Panc1 (cell line): ENCODE data around the gene STK39. TPM values are rescaled to one million over a fixed set of nuclear protein-coding genes. Genes with fewer than 3 reads are reported as not detected.

Experiments
- ATAC-seq: fragments of 200-7000 bp; cut with Tn5 transposase; 2 replicates; pipeline ENCODE4 v1.9.1; 2020; ENCODE audit warnings: mild to moderate bottlenecking, moderate library complexity
- BruUV-seq: library from RNA; stranded (reverse); fragments of 400-500 nt; replicated peaks from 2 replicates; lab custom pipeline; 2021; lab: Mats Ljungman, UMichigan
- CTCF ChIA-PET: fragments of 300-600 bp; sonication (Branson Sonifier 250); formaldehyde crosslinking; loops from one replicate; lab custom pipeline; 2022; ENCODE audit warnings: antibody characterized with exemption; lab: Charles Lee
- POLR2A ChIA-PET: fragments of 300-600 bp; sonication (Branson Sonifier 250); formaldehyde crosslinking; loops from one replicate; lab custom pipeline; 2022; ENCODE audit warnings: antibody characterized with exemption; lab: Charles Lee
- DNase-seq: peaks from one replicate; pipeline ENCODE4 v3.0.0-alpha.2; 2010; ENCODE audit warnings: low read depth, low spot score
- H3K27ac ChIP-seq: 2 replicates; pipeline ENCODE4 v1.5.1; 2011; ENCODE audit warnings: mild to moderate bottlenecking, low read length, inconsistent platforms
- H3K27me3 ChIP-seq: fragments of 200-500 bp; sonication (Bioruptor generic); 2 replicates; pipeline ENCODE4 v1.6.0; 2014; ENCODE audit warnings: low read length, inconsistent platforms; ENCODE audit not compliant: control insufficient read depth, insufficient read depth
- H3K36me3 ChIP-seq: fragments of 200-500 bp; sonication (Bioruptor generic); 2 replicates; pipeline ENCODE4 v1.5.1; 2014; ENCODE audit warnings: inconsistent platforms, mild to moderate bottlenecking, low read length, moderate library complexity; ENCODE audit not compliant: control insufficient read depth, insufficient read depth
- H3K4me1 ChIP-seq: 2 replicates; pipeline ENCODE4 v1.5.1; 2011; ENCODE audit warnings: inconsistent platforms, mild to moderate bottlenecking, low read length, moderate library complexity; ENCODE audit not compliant: control insufficient read depth, insufficient read depth
- H3K4me3 ChIP-seq, 2 experiments: 2 replicates each; pipeline ENCODE4 v1.5.1; 2011 to 2012; ENCODE audit warnings: low read depth in 2 of 2, low read length in 2 of 2, mild to moderate bottlenecking in 2 of 2, inconsistent platforms in 1 of 2, moderate library complexity in 1 of 2
- H3K9me3 ChIP-seq: fragments of 200-500 bp; sonication (Bioruptor generic); 2 replicates; pipeline ENCODE4 v1.5.1; 2014; ENCODE audit warnings: low read depth, mild to moderate bottlenecking, inconsistent platforms, low read length, moderate library complexity; ENCODE audit not compliant: control insufficient read depth, insufficient read depth
- CTCF ChIP-seq: fragments of 450-650 bp; IDR thresholded peaks from 2 replicates; pipeline ENCODE4 v1.5.1; 2017; ENCODE audit warnings: mild to moderate bottlenecking
- POLR2AphosphoS5 ChIP-seq: IDR thresholded peaks from 2 replicates; pipeline ENCODE4 v1.6.1; 2012; ENCODE audit warnings: mild to moderate bottlenecking, low read depth, low read length, moderate library complexity
- REST ChIP-seq, 2 experiments: IDR thresholded peaks; 2 replicates each; pipeline ENCODE4 v1.6.1; 2011 to 2012; ENCODE audit warnings: low read depth in 2 of 2, control low read depth in 1 of 2, low read length in 1 of 2, mild to moderate bottlenecking in 1 of 2, moderate library complexity in 1 of 2; ENCODE audit not compliant: insufficient read depth in 1 of 2
- SIN3A ChIP-seq: IDR thresholded peaks from 2 replicates; pipeline ENCODE4 v1.6.1; 2012; ENCODE audit warnings: low read depth, mild to moderate bottlenecking, low read length, moderate library complexity, borderline replicate concordance; ENCODE audit not compliant: insufficient read depth
- TCF7L2 ChIP-seq: IDR thresholded peaks from 2 replicates; pipeline ENCODE4 v1.6.1; 2011; ENCODE audit warnings: mild to moderate bottlenecking, low read depth, low read length, inconsistent platforms
- in situ Hi-C: cut with HindIII; loops from 2 replicates; pipeline ENCODE4 v1.10.0; 2016; ENCODE audit warnings: low sequenced_read_pairs, low pct_unique_long_range_greater_than_20kb
- intact Hi-C: fragments of 100-400 bp; cut with micrococcal nuclease; formaldehyde crosslinking; loops from one replicate; pipeline ENCODE4 v1.10.0; 2022; ENCODE audit not compliant: unreplicated experiment
- total RNA-seq: library from RNA; stranded (reverse); gene quantifications from one replicate; pipeline ENCODE4 v1.2.1, GENCODE V29; 2021; ENCODE audit not compliant: unreplicated experiment

STK39 gene
- total RNA-seq, 1 experiment from 2014 or later: 14.0 TPM

GRCh38 chr2:168134485-168134884 is 112.9 kb downstream of the STK39 start:
- no peak for TF ChIP-seq TCF7L2
- TF ChIP-seq SIN3A: no peak
- TF ChIP-seq REST (IDR thresholded peaks at IDR 0.05; ENCODE audit: insufficient read depth in 1 of 2, low read depth in 2 of 2, low read length in 1 of 2): no peak
- no peak for TF ChIP-seq POLR2AphosphoS5
- TF ChIP-seq CTCF: no peak
- no TSS peak for BruUV-seq
- POLR2A ChIA-PET: no interaction called here
- Histone ChIP-seq H3K36me3 (no peaks in the 10 kb centered on the region), H3K9me3 (no peaks in the 10 kb centered on the region), H3K27ac (no peak overlapping the region), H3K4me3 (no peak overlapping the region), H3K4me1 (no peaks in the 10 kb centered on the region), H3K27me3 (no peaks in the 10 kb centered on the region)
- intact Hi-C loops (loop anchor here (10.0 kb wide), 1 partner anchor 780 kb away; no protein-coding TSS in a partner anchor), in situ Hi-C loops (no loop called here)
- CTCF ChIA-PET: no interaction called here
- DNase-seq (no peak), ATAC-seq (no peak)

- no peak for TF ChIP-seq POLR2AphosphoS5
- TF ChIP-seq SIN3A: no peak
- TF ChIP-seq CTCF: no peak
- TF ChIP-seq TCF7L2: no peak
- TF ChIP-seq REST (IDR thresholded peaks at IDR 0.05; ENCODE audit: insufficient read depth in 1 of 2, low read depth in 2 of 2, low read length in 1 of 2): no peak
- H3K27me3 ChIP-seq: no peaks in the 10 kb centered on the region
- ChIA-PET POLR2A (no interaction called here), CTCF (no interaction called here)
- ATAC-seq (no peak), DNase-seq (no peak)
- H3K4me3 ChIP-seq: no peak overlapping the region
- BruUV-seq: no TSS peak
- in situ Hi-C loops: no loop called here
- no peaks in the 10 kb centered on the region for H3K36me3 ChIP-seq
- intact Hi-C loops: loop anchor here (10.0 kb wide), 1 partner anchor 782 kb away; no protein-coding TSS in a partner anchor
- H3K9me3 ChIP-seq: no peaks in the 10 kb centered on the region
- no peak overlapping the region for H3K27ac ChIP-seq
- no peaks in the 10 kb centered on the region for H3K4me1 ChIP-seq
These were observed 115.0 kb downstream of the STK39 start for GRCh38 chr2:168132389-168132788.
